Tibial nerve (tissue), 3 donors: ENCODE measurements around the gene DMXL1.

ENCODE experiments used
- POLR2A ChIP-seq, 2 donors: fragments of 450-650 bp; IDR thresholded peaks; one replicate each; pipeline ENCODE4 v1.6.1; 2017; ENCODE audit warnings: antibody characterized with exemption in 2 of 2, mild to moderate bottlenecking in 2 of 2, moderate library complexity in 2 of 2
- TF ChIP-seq, protein P1 (sequence below), 5 experiments: fragments of 200-600 bp in 3 of 5; fragments of 450-650 bp in 2 of 5; sonication (generic) in 3 of 5; IDR thresholded peaks; one replicate each; pipeline ENCODE4 v1.5.1; 2016 to 2019; ENCODE audit warnings: antibody characterized with exemption in 5 of 5, mild to moderate bottlenecking in 3 of 5, moderate library complexity in 2 of 5

DNA sequence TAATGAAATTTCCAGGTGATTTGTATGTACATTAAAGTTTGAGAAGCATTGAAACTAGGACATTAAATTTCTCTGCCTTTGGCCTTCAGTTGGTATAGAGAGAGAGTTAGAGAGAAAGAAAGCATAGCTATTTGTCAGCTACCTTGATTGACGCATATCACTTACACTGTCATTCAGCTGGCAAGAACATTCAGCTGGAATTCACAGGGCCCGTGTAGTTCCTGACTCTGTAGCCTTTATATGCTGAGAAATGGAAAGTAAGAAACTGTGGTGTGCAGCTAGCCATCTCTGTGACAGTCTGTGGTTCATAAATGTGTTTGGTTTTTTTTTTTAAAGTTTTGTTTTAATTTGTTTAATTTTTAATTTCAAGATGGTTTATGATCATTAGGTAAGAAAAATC, 58.9 kb downstream of the DMXL1 start:
- no peak for TF ChIP-seq POLR2A (IDR thresholded peaks at IDR 0.05)
- TF ChIP-seq, protein P1, sequence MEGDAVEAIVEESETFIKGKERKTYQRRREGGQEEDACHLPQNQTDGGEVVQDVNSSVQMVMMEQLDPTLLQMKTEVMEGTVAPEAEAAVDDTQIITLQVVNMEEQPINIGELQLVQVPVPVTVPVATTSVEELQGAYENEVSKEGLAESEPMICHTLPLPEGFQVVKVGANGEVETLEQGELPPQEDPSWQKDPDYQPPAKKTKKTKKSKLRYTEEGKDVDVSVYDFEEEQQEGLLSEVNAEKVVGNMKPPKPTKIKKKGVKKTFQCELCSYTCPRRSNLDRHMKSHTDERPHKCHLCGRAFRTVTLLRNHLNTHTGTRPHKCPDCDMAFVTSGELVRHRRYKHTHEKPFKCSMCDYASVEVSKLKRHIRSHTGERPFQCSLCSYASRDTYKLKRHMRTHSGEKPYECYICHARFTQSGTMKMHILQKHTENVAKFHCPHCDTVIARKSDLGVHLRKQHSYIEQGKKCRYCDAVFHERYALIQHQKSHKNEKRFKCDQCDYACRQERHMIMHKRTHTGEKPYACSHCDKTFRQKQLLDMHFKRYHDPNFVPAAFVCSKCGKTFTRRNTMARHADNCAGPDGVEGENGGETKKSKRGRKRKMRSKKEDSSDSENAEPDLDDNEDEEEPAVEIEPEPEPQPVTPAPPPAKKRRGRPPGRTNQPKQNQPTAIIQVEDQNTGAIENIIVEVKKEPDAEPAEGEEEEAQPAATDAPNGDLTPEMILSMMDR (IDR thresholded peaks at IDR 0.05), result no peak
